HepG2 (cell line): ENCODE results near the gene PPM1H. TPM values are rescaled to one million over a fixed set of nuclear protein-coding genes. Genes with fewer than 3 reads are reported as not detected.

ENCODE experiments used
- ATAC-seq: fragments of 200-7000 bp; cut with Tn5 transposase; 3 replicates; pipeline ENCODE4 v1.9.1; 2020; ENCODE audit warnings: mild to moderate bottlenecking, moderate library complexity
- BruUV-seq: library from RNA; stranded (reverse); fragments of 400-500 nt; replicated peaks from 2 replicates; lab custom pipeline; 2021; lab: Mats Ljungman, UMichigan
- CTCF ChIA-PET: fragments of 300-600 bp; formaldehyde crosslinking; extraction: SDS; loops from one replicate; lab custom pipeline; 2021; ENCODE audit warnings: low total read pairs, inconsistent platforms, low intra/inter-chr PET ratio; lab: Yijun Ruan, JAX
- POLR2A ChIA-PET: fragments of 350-600 bp; sonication (Branson Sonifier 250); formaldehyde crosslinking; loops from one replicate; lab custom pipeline; 2020; ENCODE audit warnings: antibody characterized with exemption, inconsistent platforms; lab: Yijun Ruan, JAX
- DNase-seq: peaks from one replicate; pipeline ENCODE4 v3.0.0-alpha.2; 2015; ENCODE audit warnings: low spot score
- FAIRE-seq: peaks from 3 replicates; lab custom pipeline; 2011; peaks lifted over from hg19 to GRCh38; lab: Jason Lieb, UNC
- H2AFZ ChIP-seq: one replicate; pipeline ENCODE4 v1.6.1; 2011; ENCODE audit warnings: low read length, inconsistent platforms
- H3K27ac ChIP-seq: fragments of 300-600 bp; 3 replicates; pipeline ENCODE4 v1.8.0; 2011; ENCODE audit warnings: mixed run types, mild to moderate bottlenecking, mixed read lengths, low read length, inconsistent platforms; ENCODE audit not compliant: insufficient read depth; ENCODE audit errors: extremely low read length
- H3K27me3 ChIP-seq, 2 experiments: fragments of 200-600 bp in 1 of 2; 2 replicates in 1 of 2; 3 replicates in 1 of 2; pipeline versions ENCODE4 v1.6.0 to v1.8.0; 2011; ENCODE audit warnings: low read length in 2 of 2, mild to moderate bottlenecking in 2 of 2, moderate library complexity in 2 of 2, inconsistent platforms in 1 of 2; ENCODE audit not compliant: insufficient read depth in 2 of 2, control insufficient read depth in 1 of 2
- H3K36me3 ChIP-seq, 2 experiments: fragments of 200-600 bp in 1 of 2; replicated peaks in 1 of 2; 2 replicates in 1 of 2; 3 replicates in 1 of 2; pipeline versions ENCODE4 v1.5.1 to v1.8.0; 2011; ENCODE audit warnings: low read length in 2 of 2, inconsistent platforms in 1 of 2; ENCODE audit not compliant: insufficient read depth in 2 of 2, control insufficient read depth in 1 of 2
- H3K4me1 ChIP-seq: 2 replicates; pipeline ENCODE4 v1.5.1; 2012; ENCODE audit warnings: low read length, inconsistent platforms; ENCODE audit not compliant: insufficient read depth
- H3K4me2 ChIP-seq: 2 replicates; pipeline ENCODE4 v1.6.0; 2011; ENCODE audit warnings: low read depth, low read length, inconsistent platforms
- H3K4me3 ChIP-seq, 3 experiments: fragments of 200-600 bp in 1 of 3; sonication (generic), shearing (Covaris generic) in 1 of 3; replicated peaks in 1 of 3; 2 replicates each; pipeline ENCODE4 v1.5.1; 2011 to 2016; ENCODE audit warnings: low read length in 3 of 3, inconsistent platforms in 2 of 3, low read depth in 2 of 3, mild to moderate bottlenecking in 2 of 3, control low read depth in 1 of 3, mixed read lengths in 1 of 3; ENCODE audit not compliant: insufficient read depth in 1 of 3
- H3K79me2 ChIP-seq: one replicate; pipeline ENCODE4 v1.6.1; 2011; ENCODE audit warnings: low read length, inconsistent platforms; ENCODE audit not compliant: insufficient read depth
- H3K9ac ChIP-seq: 2 replicates; pipeline ENCODE4 v1.6.0; 2011; ENCODE audit warnings: mild to moderate bottlenecking, low read depth, low read length, inconsistent platforms; ENCODE audit not compliant: insufficient read depth
- H3K9me3 ChIP-seq: 2 replicates; pipeline ENCODE4 v1.5.1; 2012; ENCODE audit warnings: mild to moderate bottlenecking, low read length
- H4K20me1 ChIP-seq: 2 replicates; pipeline ENCODE4 v1.6.0; 2011; ENCODE audit warnings: inconsistent platforms, mild to moderate bottlenecking, low read length, moderate library complexity; ENCODE audit not compliant: insufficient read depth
- AHDC1 ChIP-seq: sonication (generic); formaldehyde crosslinking; IDR thresholded peaks from 2 replicates; pipeline ENCODE4 v1.5.1; 2020; ENCODE audit warnings: mild to moderate bottlenecking, missing genetic modification reagents, borderline replicate concordance
- ARNT ChIP-seq: fragments of 450-650 bp; IDR thresholded peaks from 2 replicates; pipeline ENCODE4 v1.6.1; 2017
- CBFB ChIP-seq: sonication (generic); formaldehyde crosslinking; IDR thresholded peaks from 2 replicates; pipeline ENCODE4 v1.4.0; 2020; ENCODE audit warnings: missing genetic modification reagents
- HDAC6 ChIP-seq: fragments of 200-600 bp; sonication (generic); IDR thresholded peaks from 2 replicates; pipeline ENCODE4 v1.7.0; 2017; ENCODE audit warnings: mild to moderate bottlenecking, antibody characterized with exemption, low read length, low read depth
- HIC2 ChIP-seq: sonication (generic); formaldehyde crosslinking; IDR thresholded peaks from 2 replicates; pipeline ENCODE4 v1.9.0; 2022; ENCODE audit warnings: low read depth, missing genetic modification reagents
- JUNB ChIP-seq: sonication (generic); formaldehyde crosslinking; IDR thresholded peaks from 2 replicates; pipeline ENCODE4 v1.8.0; 2022; ENCODE audit warnings: missing genetic modification reagents, mild to moderate bottlenecking, borderline replicate concordance
- POGZ ChIP-seq: sonication (generic); formaldehyde crosslinking; IDR thresholded peaks from 2 replicates; pipeline ENCODE4 v1.4.0; 2020; ENCODE audit warnings: mild to moderate bottlenecking, missing genetic modification reagents
- RFX3 ChIP-seq: IDR thresholded peaks from 2 replicates; pipeline ENCODE4 v1.6.1; 2016; ENCODE audit warnings: missing biosample characterization, missing genetic modification reagents
- SKIL ChIP-seq: sonication (generic); formaldehyde crosslinking; IDR thresholded peaks from 2 replicates; pipeline ENCODE4 v1.8.0; 2022; ENCODE audit warnings: missing genetic modification reagents, mild to moderate bottlenecking, moderate library complexity, borderline replicate concordance
- ZFYVE20 ChIP-seq: sonication (generic); formaldehyde crosslinking; IDR thresholded peaks from 2 replicates; pipeline ENCODE4 v1.8.0; 2023; ENCODE audit warnings: low read depth, mild to moderate bottlenecking, moderate library complexity, missing genetic modification reagents, borderline replicate concordance
- ZNF543 ChIP-seq: sonication (generic); formaldehyde crosslinking; IDR thresholded peaks from 2 replicates; pipeline ENCODE4 v1.4.0; 2020; ENCODE audit warnings: mild to moderate bottlenecking, missing genetic modification reagents
- ZNF768 ChIP-seq: sonication (generic); formaldehyde crosslinking; IDR thresholded peaks from 2 replicates; pipeline ENCODE4 v1.4.0; 2020; ENCODE audit warnings: missing genetic modification reagents
- ZNF878 ChIP-seq: sonication (generic); formaldehyde crosslinking; IDR thresholded peaks from 2 replicates; pipeline ENCODE4 v1.8.1; 2023; ENCODE audit warnings: mild to moderate bottlenecking, missing genetic modification reagents, moderate library complexity
- WGBS: methylation state at CpG from one replicate; pipeline ENCODE4 v1.1.6; 2017; ENCODE audit warnings: low lambda C conversion rate; 5-methylcytosine and 5-hydroxymethylcytosine counted together
- in situ Hi-C: cut with HindIII; loops from 2 replicates; pipeline ENCODE4 v1.10.0; 2017; ENCODE audit warnings: low pct_unique_long_range_greater_than_20kb; ENCODE audit not compliant: extremely low pct_ligation_motif_present
- intact Hi-C: fragments of 100-400 bp; cut with micrococcal nuclease; formaldehyde crosslinking; loops from one replicate; pipeline ENCODE4 v1.10.0; 2022; ENCODE audit not compliant: unreplicated experiment
- polyA plus RNA-seq, 8 experiments: library from polyadenylated mRNA; depleted of rRNA in 3 of 8; stranded (reverse) in 7 of 8; unstranded in 1 of 8; fragments of >200 nt; fragmentation: Illumina TruSeq in 4 of 8; extraction: Trizol in 4 of 8; gene quantifications; 2 replicates each; pipeline versions ENCODE4 v1.2.1 to v1.2.3, GENCODE V29; 2011 to 2016; ENCODE audit warnings: low read depth in 4 of 8, missing spikeins in 1 of 8, mixed read lengths in 1 of 8; ENCODE audit not compliant: insufficient read depth in 1 of 8
- total RNA-seq, 5 experiments: library from RNA; depleted of rRNA; stranded (reverse); fragments of >200 nt; fragmentation: Illumina TruSeq; extraction: Trizol; gene quantifications; 2 replicates each; pipeline ENCODE4 v1.2.3, GENCODE V29; 2016; ENCODE audit warnings: low read depth in 1 of 5

The PPM1H gene
- total and polyA plus RNA-seq, 2 of the 13 experiments (the other 11 are each of a cell fraction or from before 2014, with no cell fraction given), result 29.1 to 38.1 TPM

- TF ChIP-seq SKIL (CRISPR knock-in tag) (no peak), JUNB (no peak), ZFYVE20 (CRISPR knock-in tag) (no peak)
These were observed 190.4 kb downstream of the PPM1H start (continued) for GRCh38 chr12:62744551-62744950.

- no peak for ATAC-seq
- Histone ChIP-seq H3K4me3 (no peak overlapping the region), H3K9me3 (no peaks in the 10 kb centered on the region), H3K27me3 (no peaks in the 10 kb centered on the region), H3K79me2 (peaks cover 1% of the 10 kb centered on the region), H3K4me1 (no peaks in the 10 kb centered on the region), H3K9ac (no peak overlapping the region), H3K36me3 (peaks cover 15 to 55% of the 10 kb centered on the region in 2 experiments), H3K27ac (no peak overlapping the region), H4K20me1 (peaks cover 3% of the 10 kb centered on the region; the same call in 1 of the 2 replicates), H2AFZ (no peak overlapping the region), H3K4me2 (no peak overlapping the region)
- in situ Hi-C loops (no loop called here), intact Hi-C loops (no loop called here)
- no peak for FAIRE-seq
- BruUV-seq, result no TSS peak
- no peak for DNase-seq
- WGBS, result 96% methylated on average over 9 of the region's 9 CpGs
- CTCF ChIA-PET, result no interaction called here
- POLR2A ChIA-PET, result no interaction called here
- TF ChIP-seq ARNT, result no peak
- no peak for TF ChIP-seq RFX3 (CRISPR knock-in tag)
- TF ChIP-seq HIC2, result no peak
- no peak for TF ChIP-seq POGZ (CRISPR knock-in tag)
- no peak for TF ChIP-seq ZNF768 (CRISPR knock-in tag)
- TF ChIP-seq HDAC6, result no peak
- no peak for TF ChIP-seq ZNF878 (CRISPR knock-in tag)
- TF ChIP-seq AHDC1, result no peak
- no peak for TF ChIP-seq ZNF543 (CRISPR knock-in tag)
- TF ChIP-seq CBFB (CRISPR knock-in tag), result no peak
These were observed 195.5 kb downstream of the PPM1H start for GRCh38 chr12:62739266-62740015.
